HG03571 (cell line): Measurements from ENCODE around the gene AEN.
A peak's percentile ranks its signal among the peaks of the same experiment; 100 is the strongest.
"Not testable (repeated sequence)": the region's sequence is repeated elsewhere in the genome, so short reads cannot be mapped to it uniquely, and the experiment has no call there.

Experiments used
- ATAC-seq: cut with Tn5 transposase; IDR thresholded peaks from one replicate; pipeline ENCODE4 v1.9.1; 2021; ENCODE audit not compliant: unreplicated experiment

AEN gene

GRCh38 chr15:88630798-88631463 lies 9.8 kb downstream of the AEN start:
- no peak for ATAC-seq

GRCh38 chr15:88631464-88632028 lies 10.4 kb downstream of the AEN start:
- no peak for ATAC-seq

- not testable (repeated sequence) for ATAC-seq
These were observed 11.7 kb downstream of the AEN start for GRCh38 chr15:88632797-88633196.

GRCh38 chr15:88634449-88634848 lies 13.3 kb downstream of the AEN start:
- ATAC-seq = no peak

GRCh38 chr15:88635318-88635717 lies 14.2 kb downstream of the AEN start:
- ATAC-seq = peak; percentile 35

- ATAC-seq = no peak
These were observed 14.9 kb downstream of the AEN start for GRCh38 chr15:88636050-88636449.

GRCh38 chr15:88636654-88637053 lies 15.5 kb downstream of the AEN start:
- ATAC-seq = no peak

- no peak for ATAC-seq
These were observed 16.3 kb downstream of the AEN start for GRCh38 chr15:88637436-88637835.

- ATAC-seq = no peak
These were observed 16.9 kb downstream of the AEN start for GRCh38 chr15:88637841-88638625.

GRCh38 chr15:88638626-88639372 lies 17.7 kb downstream of the AEN start, which contains the start of gene ISG20:
Gene ISG20 (plus strand): TSS chr15:88639016. CDS start chr15:88639367, 351 bp downstream.
- ATAC-seq = peak; percentile 73

- no peak for ATAC-seq
These were observed 20.9 kb downstream of the AEN start for GRCh38 chr15:88641959-88642452.

GRCh38 chr15:88642514-88642913 lies 21.4 kb downstream of the AEN start:
- not testable (repeated sequence) for ATAC-seq

- no peak for ATAC-seq
These were observed 23.6 kb downstream of the AEN start for GRCh38 chr15:88644741-88645140.

- ATAC-seq = no peak
These were observed 24.3 kb downstream of the AEN start for GRCh38 chr15:88645171-88646087.

GRCh38 chr15:88646088-88646405 lies 24.9 kb downstream of the AEN start:
- no peak for ATAC-seq

GRCh38 chr15:88646951-88647350 lies 25.8 kb downstream of the AEN start:
- ATAC-seq = no peak

GRCh38 chr15:88647351-88648105 lies 26.4 kb downstream of the AEN start:
- no peak for ATAC-seq

- ATAC-seq = no peak
These were observed 27.4 kb downstream of the AEN start for GRCh38 chr15:88648357-88649214.
